NCI-H2227 (cell line): ENCODE measurements around the gene SARNP.
A peak's percentile ranks its signal among the peaks of the same experiment; 100 is the strongest.
"Not testable (repeated sequence)": the region's sequence is repeated elsewhere in the genome, so short reads cannot be mapped to it uniquely, and the experiment has no call there.

ENCODE experiments used
- DNase-seq: peaks from one replicate; lab custom pipeline; 2025; ENCODE audit not compliant: unreplicated experiment; lab: John Stamatoyannopoulos, UW

SARNP gene

GRCh38 chr12:55839345-55840140 lies 22.0 kb upstream of the SARNP start:
- no peak for DNase-seq

DNA sequence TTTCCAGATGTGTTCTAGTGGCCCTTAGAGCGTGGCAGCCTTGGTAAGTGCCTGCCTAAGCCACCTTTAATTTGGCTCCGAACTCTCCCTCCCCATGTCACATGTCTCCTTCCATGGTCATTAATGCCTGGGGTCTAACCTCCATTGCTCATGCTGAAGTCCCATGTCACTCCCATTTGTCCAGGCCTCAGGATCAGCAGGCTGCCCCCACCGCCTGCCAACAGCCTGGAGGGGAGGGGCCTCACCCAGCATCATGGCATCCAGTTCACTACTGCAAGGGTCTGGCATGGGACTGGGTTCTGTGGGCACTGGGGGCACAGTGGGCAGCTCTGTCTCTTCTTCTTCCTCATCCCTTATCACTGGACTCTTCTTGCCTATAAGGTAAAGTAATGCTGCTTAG lies 20.8 kb upstream of the SARNP start:
- DNase-seq = no peak

DNA sequence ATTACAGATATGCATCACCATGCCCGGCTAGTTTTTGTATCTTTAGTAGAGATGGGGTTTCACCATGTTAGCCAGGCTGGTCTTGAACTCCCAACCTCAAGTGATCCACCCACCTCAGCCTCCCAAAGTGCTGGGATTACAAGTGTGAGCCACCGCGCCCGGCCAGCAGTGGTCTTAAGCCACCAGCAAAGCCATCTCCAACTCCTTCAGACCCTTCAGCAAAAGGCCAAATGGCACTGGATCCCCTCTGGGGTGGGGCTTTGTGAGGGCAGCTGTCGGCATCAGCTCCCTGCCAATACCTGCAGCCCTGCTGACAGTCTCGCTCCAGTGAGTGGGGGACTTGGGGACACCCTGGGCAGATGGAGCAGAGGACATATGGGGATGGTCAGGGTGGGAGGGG lies 16.9 kb upstream of the SARNP start:
- not testable (repeated sequence) for DNase-seq

DNA sequence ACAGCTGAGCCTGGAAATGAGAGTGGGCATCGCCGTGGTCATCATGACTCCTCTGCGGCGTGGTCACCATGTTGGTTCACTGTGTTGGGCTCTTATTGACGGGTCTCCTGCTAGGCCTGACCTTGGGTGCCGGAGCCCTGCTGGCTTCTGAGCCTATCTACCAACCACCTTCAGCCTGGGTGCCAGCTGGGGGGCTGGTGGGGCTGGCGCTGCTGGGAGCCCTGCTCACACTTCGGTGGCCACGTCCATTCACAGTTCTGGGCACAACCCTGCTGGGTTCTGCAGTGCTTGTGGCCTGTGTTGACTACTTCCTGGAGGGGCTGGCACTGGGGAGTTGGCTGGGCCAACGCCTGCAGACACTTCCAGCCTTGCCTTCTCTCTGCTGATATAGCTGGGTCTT lies 15.5 kb upstream of the SARNP start:
- no peak for DNase-seq

GRCh38 chr12:55831447-55831815 lies 13.9 kb upstream of the SARNP start:
- DNase-seq = no peak

GRCh38 chr12:55830601-55831446 lies 13.3 kb upstream of the SARNP start:
- peak; percentile 79 for DNase-seq

DNA sequence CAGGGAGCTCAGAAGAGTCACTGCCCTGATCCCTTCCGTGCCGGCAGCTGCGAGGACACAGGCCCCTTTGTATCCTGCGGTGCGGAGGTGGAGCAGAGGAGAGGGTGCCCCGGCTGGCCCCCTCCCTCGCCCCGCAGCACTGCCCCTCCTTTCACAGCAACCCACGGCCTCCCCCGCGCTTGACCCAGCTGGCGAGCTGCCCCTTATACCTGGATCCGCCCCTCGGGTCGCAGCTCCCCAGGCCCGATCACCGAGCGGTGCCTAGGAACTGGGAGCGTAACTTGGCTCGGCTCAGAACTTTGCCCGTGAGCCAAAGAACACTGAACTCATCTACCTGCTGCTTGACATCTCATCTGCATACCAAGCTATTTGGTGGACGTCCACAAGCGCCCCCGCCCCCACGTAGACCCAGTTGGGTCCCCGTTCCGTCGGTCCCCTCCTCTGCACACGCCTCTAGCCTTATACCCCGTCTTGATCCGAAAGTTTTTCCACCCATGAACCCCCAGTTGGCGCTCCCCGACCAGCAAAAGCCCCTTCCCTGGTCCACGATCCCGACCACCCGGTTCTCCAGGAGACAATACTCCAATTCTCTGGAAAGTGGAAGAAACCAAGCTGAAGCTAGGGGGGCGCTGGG lies 12.6 kb upstream of the SARNP start:
- no peak for DNase-seq

- no peak for DNase-seq
Observed at GRCh38 chr12:55828357-55828756, 10.8 kb upstream of the SARNP start.

DNA sequence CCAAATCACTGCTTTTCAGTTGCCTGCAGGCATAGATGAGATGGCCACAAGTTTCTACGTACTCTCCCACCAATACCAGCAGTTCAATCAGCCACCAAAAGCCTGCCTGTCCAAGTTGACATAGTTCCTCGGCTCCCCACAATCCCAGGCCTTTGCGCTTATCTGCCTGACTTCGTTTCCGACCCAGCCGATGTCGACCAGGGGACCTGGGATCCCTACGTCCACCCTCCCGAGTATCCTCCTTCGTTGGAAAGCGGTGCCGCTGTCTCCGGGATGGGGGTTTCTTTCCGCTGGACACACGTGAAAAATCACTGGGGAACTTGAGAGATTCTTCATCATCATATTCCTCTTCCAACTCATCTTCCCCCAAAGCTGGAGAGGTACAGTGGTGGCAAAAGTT lies 10.3 kb upstream of the SARNP start:
- no peak for DNase-seq

DNA sequence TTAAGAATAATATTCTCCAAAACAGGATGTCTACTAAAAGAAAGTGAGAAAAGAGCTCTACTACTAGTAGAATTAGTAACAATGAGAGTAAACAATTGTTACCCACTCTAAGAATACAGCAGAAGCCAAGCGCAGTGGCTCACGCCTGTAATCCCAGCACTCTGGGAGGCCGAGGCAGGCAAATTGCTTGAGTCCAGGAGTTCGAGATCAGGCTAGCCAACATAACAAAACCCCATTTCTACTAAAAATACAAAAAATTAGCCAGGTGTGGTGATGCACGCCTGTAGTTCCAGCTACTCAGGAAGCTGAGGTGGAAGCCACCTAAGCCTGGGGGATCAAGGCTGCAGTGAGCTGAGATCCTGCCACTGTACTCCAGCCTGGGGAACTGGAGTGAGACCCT lies 7.2 kb upstream of the SARNP start:
- no peak for DNase-seq

- no peak for DNase-seq
Observed at GRCh38 chr12:55823419-55823818, 5.9 kb upstream of the SARNP start.

- DNase-seq = no peak
Observed at GRCh38 chr12:55822228-55822627, 4.7 kb upstream of the SARNP start.

DNA sequence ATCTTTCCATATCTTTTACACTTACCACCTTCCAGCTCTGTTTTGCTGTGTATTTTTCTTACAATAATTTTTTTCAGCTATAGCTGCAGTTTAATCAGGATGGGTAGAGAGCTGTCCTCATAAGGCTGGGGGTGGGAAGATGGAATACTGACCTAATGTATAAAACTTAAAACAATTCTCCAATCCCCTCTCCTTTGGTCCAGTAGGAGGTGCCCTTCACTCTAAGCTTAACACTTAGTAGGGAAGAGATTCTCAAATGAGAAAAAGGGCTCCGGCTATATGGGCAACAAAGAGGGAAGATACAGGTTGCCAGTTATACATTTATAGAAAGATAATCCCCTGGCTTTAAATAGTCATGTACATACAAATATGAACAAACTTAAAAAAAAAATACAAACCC lies 3.2 kb upstream of the SARNP start:
- DNase-seq = no peak

GRCh38 chr12:55818886-55819285 lies 1.4 kb upstream of the SARNP start:
- no peak for DNase-seq

DNA sequence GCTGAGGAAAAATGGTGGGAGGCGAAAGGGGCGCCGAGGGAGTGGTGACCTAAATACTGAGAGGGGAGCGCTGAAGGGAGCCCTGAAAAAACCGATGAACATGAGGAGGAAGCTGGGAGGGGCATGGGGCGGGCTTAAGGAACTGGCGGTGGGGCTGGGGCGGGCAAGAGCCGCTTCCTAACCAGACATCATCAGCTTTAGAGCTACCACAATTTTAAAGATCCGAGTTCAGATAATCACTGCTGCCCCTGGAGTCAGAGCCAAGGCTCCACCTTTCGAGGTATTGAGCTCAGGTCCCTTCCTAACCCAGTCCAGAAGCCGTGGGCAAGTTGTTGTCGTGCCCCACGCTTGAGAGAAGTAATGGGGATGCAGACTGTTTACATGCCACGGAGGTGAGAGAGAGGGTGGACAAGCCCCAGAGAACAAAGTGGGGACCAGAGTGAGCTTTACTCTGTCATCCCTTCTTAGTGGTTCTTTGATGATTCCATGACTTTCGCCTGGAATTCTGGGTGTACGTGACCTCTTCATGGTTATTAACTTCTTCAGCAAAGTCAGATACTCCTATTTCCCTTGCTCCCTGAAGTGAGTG lies 710 bp upstream of the SARNP start:
- DNase-seq = no peak

GRCh38 chr12:55816881-55817344 lies 611 bp downstream of the SARNP start:
- peak; percentile 7 for DNase-seq

DNA sequence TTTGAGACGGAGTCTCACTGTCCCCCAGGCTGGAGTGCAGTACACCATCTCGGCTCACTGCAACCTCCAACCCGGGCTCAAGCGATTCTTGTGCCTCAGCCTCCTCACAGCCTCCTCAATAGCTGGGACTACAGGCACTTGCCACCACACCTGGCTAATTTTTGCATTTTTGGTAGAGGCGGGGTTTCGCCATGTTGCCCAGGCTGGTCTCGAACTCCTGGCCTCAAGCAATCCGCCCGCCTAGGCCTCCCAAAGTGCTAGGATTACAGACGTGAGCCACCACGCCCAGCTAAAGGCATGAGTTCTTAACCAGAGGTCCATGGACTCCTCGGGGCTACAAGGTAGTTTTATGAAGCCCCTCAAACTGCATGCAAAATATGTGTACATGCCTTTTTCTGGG lies 2.1 kb downstream of the SARNP start:
- no peak for DNase-seq

DNA sequence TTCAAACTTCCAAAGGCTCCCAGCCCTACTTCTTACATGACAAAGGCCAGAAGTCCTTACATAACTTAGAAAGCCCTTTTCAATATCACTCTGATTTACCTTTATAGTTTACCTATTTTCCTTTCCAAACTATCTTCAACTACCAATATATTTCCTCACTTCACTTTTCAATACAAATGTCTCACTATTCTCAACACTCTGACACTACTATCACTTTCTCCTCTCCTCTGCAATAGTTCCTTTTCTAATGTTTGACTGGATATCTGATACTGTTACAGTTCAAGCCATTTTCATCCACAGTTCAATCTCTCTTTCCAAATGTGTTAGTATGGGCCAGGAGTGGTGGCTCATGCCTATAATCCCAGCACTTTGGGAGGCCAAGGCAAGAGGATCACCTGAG lies 3.3 kb downstream of the SARNP start:
- no peak for DNase-seq

DNA sequence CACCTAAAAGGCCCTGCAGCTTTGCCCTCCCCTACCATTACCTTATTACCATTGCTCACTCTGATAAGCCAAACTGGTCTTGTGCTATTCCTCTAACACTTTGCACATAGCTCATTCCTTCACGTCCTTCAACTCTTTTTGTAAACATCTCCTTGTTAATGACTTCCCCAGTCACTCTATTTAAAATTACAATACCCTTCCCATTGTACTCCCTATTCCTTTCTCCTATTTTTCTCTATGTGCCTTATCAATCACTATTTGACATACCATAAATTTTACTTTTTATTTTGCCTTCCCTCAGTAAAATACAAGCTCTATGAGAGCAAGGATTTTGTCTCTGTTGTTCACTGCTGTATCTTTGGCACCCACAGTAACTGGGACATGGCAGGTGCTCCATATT lies 5.4 kb downstream of the SARNP start:
- DNase-seq = no peak

- DNase-seq = no peak
Observed at GRCh38 chr12:55809274-55809673, 8.2 kb downstream of the SARNP start.

GRCh38 chr12:55806982-55807381 lies 10.5 kb downstream of the SARNP start:
- DNase-seq = no peak
